Activated CD8-positive, alpha-beta T cell treated with anti-CD3 and anti-CD28 coated beads for 36 hours (primary cell): ENCODE data around the gene RXRG. TPM values are rescaled to one million over a fixed set of nuclear protein-coding genes. Genes with fewer than 3 reads are reported as not detected.

ENCODE experiments used
- ATAC-seq: fragments of 200-7000 bp; cut with Tn5 transposase; one replicate; pipeline ENCODE4 v1.10.0; 2021; ENCODE audit warnings: mild to moderate bottlenecking, moderate library complexity
- CTCF ChIA-PET: fragments of 350-600 bp; sonication (Branson Sonifier 250); formaldehyde crosslinking; loops from one replicate; lab custom pipeline; 2021; ENCODE audit warnings: antibody characterized with exemption; lab: Charles Lee
- POLR2A ChIA-PET: fragments of 350-600 bp; sonication (Branson Sonifier 250); formaldehyde crosslinking; loops from one replicate; lab custom pipeline; 2021; ENCODE audit warnings: antibody characterized with exemption; lab: Charles Lee
- DNase-seq: peaks from one replicate; pipeline ENCODE4 v3.0.0-alpha.2; 2020
- H3K27ac Mint-ChIP-seq: one replicate; pipeline ENCODE4 v1.8.0; 2021; ENCODE audit warnings: mild to moderate bottlenecking, mixed read lengths
- H3K27me3 Mint-ChIP-seq: one replicate; pipeline ENCODE4 v1.8.0; 2021; ENCODE audit warnings: mixed read lengths
- H3K36me3 Mint-ChIP-seq: one replicate; pipeline ENCODE4 v1.8.0; 2021; ENCODE audit warnings: low read depth, mixed read lengths
- H3K4me1 Mint-ChIP-seq: one replicate; pipeline ENCODE4 v1.8.0; 2021; ENCODE audit warnings: low read depth, mixed read lengths
- H3K4me3 Mint-ChIP-seq: one replicate; pipeline ENCODE4 v1.8.0; 2021; ENCODE audit warnings: mild to moderate bottlenecking, moderate library complexity, mixed read lengths
- H3K9me3 Mint-ChIP-seq: one replicate; pipeline ENCODE4 v1.8.0; 2021; ENCODE audit warnings: mixed read lengths
- intact Hi-C: fragments of 100-400 bp; cut with micrococcal nuclease; formaldehyde crosslinking; loops from one replicate; pipeline ENCODE4 v1.10.0; 2022
- total RNA-seq, 2 experiments: library from RNA; stranded (reverse); gene quantifications; one replicate each; pipeline ENCODE4 v1.2.3, GENCODE V29; 2021
- TF ChIP-seq, protein P1 (sequence below): fragments of 200-600 bp; IDR thresholded peaks from one replicate; pipeline ENCODE4 v1.8.0; 2022; ENCODE audit warnings: antibody characterized with exemption, mild to moderate bottlenecking

RXRG gene
- total RNA-seq, 2 experiments from 2014 or later: not detected

GRCh38 chr1:165439330-165439729 is 5.6 kb downstream of the RXRG start:
- no peaks in the 10 kb centered on the region for H3K4me1 Mint-ChIP-seq
- no peak for ATAC-seq
- H3K27me3 Mint-ChIP-seq: peaks cover 20% of the 10 kb centered on the region
- H3K27ac Mint-ChIP-seq: no peak overlapping the region
- ChIA-PET CTCF (interaction anchor here (0.9 to 1.4 kb wide), 2 partner anchors 38 to 153 kb away, joined by 3 read pairs; no protein-coding TSS in a partner anchor), POLR2A (no interaction called here)
- intact Hi-C loops: no loop called here
- DNase-seq: no peak
- no peaks in the 10 kb centered on the region for H3K9me3 Mint-ChIP-seq
- TF ChIP-seq, protein P1, sequence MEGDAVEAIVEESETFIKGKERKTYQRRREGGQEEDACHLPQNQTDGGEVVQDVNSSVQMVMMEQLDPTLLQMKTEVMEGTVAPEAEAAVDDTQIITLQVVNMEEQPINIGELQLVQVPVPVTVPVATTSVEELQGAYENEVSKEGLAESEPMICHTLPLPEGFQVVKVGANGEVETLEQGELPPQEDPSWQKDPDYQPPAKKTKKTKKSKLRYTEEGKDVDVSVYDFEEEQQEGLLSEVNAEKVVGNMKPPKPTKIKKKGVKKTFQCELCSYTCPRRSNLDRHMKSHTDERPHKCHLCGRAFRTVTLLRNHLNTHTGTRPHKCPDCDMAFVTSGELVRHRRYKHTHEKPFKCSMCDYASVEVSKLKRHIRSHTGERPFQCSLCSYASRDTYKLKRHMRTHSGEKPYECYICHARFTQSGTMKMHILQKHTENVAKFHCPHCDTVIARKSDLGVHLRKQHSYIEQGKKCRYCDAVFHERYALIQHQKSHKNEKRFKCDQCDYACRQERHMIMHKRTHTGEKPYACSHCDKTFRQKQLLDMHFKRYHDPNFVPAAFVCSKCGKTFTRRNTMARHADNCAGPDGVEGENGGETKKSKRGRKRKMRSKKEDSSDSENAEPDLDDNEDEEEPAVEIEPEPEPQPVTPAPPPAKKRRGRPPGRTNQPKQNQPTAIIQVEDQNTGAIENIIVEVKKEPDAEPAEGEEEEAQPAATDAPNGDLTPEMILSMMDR: no peak
- no peaks in the 10 kb centered on the region for H3K36me3 Mint-ChIP-seq
- H3K4me3 Mint-ChIP-seq: no peak overlapping the region

GRCh38 chr1:165436994-165437393 is 7.9 kb downstream of the RXRG start:
- H3K4me3 Mint-ChIP-seq: no peak overlapping the region
- intact Hi-C loops: no loop called here
- no peak overlapping the region for H3K27ac Mint-ChIP-seq
- H3K9me3 Mint-ChIP-seq: no peaks in the 10 kb centered on the region
- DNase-seq: no peak
- CTCF ChIA-PET: no interaction called here
- ATAC-seq: no peak
- no peaks in the 10 kb centered on the region for H3K4me1 Mint-ChIP-seq
- TF ChIP-seq, protein P1: no peak
- POLR2A ChIA-PET: no interaction called here
- H3K36me3 Mint-ChIP-seq: no peaks in the 10 kb centered on the region
- H3K27me3 Mint-ChIP-seq: peaks cover 16% of the 10 kb centered on the region

DNA sequence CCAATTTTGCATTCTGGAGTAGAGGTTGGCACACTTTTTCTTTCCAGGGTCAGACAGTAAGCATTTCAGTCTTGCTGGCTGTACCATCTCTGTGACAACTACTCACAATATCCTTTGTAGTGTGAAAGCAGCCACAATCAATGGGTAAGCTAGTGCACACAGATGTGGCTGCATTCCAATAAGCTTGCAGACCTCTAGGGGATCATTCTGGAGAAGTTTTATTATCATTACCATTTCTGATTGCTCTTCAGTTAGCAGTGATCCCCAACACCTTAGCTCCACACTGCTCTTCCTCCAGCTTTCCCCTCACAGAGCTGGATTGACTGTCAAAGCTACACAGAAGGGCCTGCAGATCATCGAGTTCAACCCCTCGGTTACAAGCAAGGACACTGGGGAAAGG is 9.1 kb downstream of the RXRG start:
- TF ChIP-seq, protein P1: no peak
- ChIA-PET POLR2A (no interaction called here), CTCF (interaction anchor here (1.1 kb wide), 1 partner anchor 42 kb away, joined by 3 read pairs; no protein-coding TSS in a partner anchor)
- ATAC-seq (no peak), DNase-seq (no peak)
- intact Hi-C loops: no loop called here
- no peak overlapping the region for H3K4me3 Mint-ChIP-seq
- no peak overlapping the region for H3K27ac Mint-ChIP-seq
- no peaks in the 10 kb centered on the region for H3K36me3 Mint-ChIP-seq
- H3K4me1 Mint-ChIP-seq: no peaks in the 10 kb centered on the region
- H3K27me3 Mint-ChIP-seq: peaks cover 5% of the 10 kb centered on the region
- no peaks in the 10 kb centered on the region for H3K9me3 Mint-ChIP-seq

- no peaks in the 10 kb centered on the region for H3K4me1 Mint-ChIP-seq
- POLR2A ChIA-PET: no interaction called here
- intact Hi-C loops: no loop called here
Measured at GRCh38 chr1:165434281-165434680, 10.6 kb downstream of the RXRG start.

GRCh38 chr1:165431079-165431478 is 13.8 kb downstream of the RXRG start:
- ChIA-PET CTCF (interaction anchor here (1.8 kb wide), 1 partner anchor 64 kb away, joined by 5 read pairs; no protein-coding TSS in a partner anchor), POLR2A (interaction anchor here (0.6 kb wide), 1 partner anchor 134 kb away, joined by 3 read pairs; no protein-coding TSS in a partner anchor)
- TF ChIP-seq, protein P1: no peak
- H3K27me3 Mint-ChIP-seq: no peaks in the 10 kb centered on the region
- DNase-seq: no peak
- H3K4me1 Mint-ChIP-seq: no peaks in the 10 kb centered on the region
- no peak overlapping the region for H3K27ac Mint-ChIP-seq
- H3K9me3 Mint-ChIP-seq: no peaks in the 10 kb centered on the region
- peak; percentile 34 for ATAC-seq
- H3K36me3 Mint-ChIP-seq: no peaks in the 10 kb centered on the region
- intact Hi-C loops: no loop called here
- no peak overlapping the region for H3K4me3 Mint-ChIP-seq

More at GRCh38 chr1:165434281-165434680, 10.6 kb downstream of the RXRG start:
- Mint-ChIP-seq H3K27ac (no peak overlapping the region), H3K4me3 (no peak overlapping the region), H3K36me3 (no peaks in the 10 kb centered on the region), H3K9me3 (no peaks in the 10 kb centered on the region), H3K27me3 (peaks cover 2% of the 10 kb centered on the region)
- no peak for DNase-seq
- CTCF ChIA-PET: no interaction called here
- ATAC-seq: no peak
- TF ChIP-seq, protein P1: no peak
